Retinal pigment epithelial cell (primary cell): ENCODE data around the gene ARHGAP10.
A peak's percentile ranks its signal among the peaks of the same experiment; 100 is the strongest.

Source experiments
- DNase-seq: peaks from one replicate; pipeline ENCODE4 v3.0.0-alpha.2; 2010; ENCODE audit warnings: low read depth
- H3K4me3 ChIP-seq: 2 replicates; pipeline ENCODE4 v1.5.1; 2011; ENCODE audit warnings: mild to moderate bottlenecking, low read length, control low read depth, moderate library complexity
- TF ChIP-seq, protein P1 (sequence below): conservative IDR thresholded peaks from 2 replicates; pipeline ENCODE4 v1.5.1; 2011; ENCODE audit warnings: low read depth, low read length, control low read depth, inconsistent platforms

Gene ARHGAP10

DNA sequence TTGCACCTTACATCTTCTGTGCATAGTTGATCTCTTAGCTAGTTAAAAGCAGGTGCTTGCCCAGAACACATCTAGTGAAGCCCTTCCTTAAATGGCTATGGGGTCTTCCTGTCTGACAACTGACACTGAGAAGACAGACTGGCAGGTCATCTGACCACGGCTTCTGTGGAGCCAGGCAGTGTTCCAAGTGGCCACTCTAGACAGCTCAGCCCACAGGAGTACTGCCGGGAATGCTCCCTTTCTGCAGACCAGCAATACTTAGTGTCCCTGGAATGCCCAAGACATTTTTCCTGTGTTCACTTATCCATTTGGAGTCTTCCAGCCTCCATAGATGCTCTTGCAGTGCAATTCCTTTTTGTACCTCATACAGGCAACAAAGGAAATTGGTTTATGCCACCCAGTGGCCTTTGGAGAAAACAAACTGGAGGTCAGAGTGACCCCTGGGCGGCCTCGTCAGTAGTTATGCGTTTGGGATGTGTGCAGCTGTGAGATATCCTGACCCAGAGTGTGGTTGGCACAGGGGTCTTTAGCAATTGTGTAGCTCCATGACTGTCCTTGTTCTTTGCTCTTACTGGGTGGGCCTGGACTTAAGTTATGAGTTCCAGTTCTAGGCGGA lies 335.5 kb downstream of the ARHGAP10 start:
- H3K4me3 ChIP-seq, result no peak overlapping the region
- TF ChIP-seq, protein P1, sequence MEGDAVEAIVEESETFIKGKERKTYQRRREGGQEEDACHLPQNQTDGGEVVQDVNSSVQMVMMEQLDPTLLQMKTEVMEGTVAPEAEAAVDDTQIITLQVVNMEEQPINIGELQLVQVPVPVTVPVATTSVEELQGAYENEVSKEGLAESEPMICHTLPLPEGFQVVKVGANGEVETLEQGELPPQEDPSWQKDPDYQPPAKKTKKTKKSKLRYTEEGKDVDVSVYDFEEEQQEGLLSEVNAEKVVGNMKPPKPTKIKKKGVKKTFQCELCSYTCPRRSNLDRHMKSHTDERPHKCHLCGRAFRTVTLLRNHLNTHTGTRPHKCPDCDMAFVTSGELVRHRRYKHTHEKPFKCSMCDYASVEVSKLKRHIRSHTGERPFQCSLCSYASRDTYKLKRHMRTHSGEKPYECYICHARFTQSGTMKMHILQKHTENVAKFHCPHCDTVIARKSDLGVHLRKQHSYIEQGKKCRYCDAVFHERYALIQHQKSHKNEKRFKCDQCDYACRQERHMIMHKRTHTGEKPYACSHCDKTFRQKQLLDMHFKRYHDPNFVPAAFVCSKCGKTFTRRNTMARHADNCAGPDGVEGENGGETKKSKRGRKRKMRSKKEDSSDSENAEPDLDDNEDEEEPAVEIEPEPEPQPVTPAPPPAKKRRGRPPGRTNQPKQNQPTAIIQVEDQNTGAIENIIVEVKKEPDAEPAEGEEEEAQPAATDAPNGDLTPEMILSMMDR, result no peak
- DNase-seq, result no peak

DNA sequence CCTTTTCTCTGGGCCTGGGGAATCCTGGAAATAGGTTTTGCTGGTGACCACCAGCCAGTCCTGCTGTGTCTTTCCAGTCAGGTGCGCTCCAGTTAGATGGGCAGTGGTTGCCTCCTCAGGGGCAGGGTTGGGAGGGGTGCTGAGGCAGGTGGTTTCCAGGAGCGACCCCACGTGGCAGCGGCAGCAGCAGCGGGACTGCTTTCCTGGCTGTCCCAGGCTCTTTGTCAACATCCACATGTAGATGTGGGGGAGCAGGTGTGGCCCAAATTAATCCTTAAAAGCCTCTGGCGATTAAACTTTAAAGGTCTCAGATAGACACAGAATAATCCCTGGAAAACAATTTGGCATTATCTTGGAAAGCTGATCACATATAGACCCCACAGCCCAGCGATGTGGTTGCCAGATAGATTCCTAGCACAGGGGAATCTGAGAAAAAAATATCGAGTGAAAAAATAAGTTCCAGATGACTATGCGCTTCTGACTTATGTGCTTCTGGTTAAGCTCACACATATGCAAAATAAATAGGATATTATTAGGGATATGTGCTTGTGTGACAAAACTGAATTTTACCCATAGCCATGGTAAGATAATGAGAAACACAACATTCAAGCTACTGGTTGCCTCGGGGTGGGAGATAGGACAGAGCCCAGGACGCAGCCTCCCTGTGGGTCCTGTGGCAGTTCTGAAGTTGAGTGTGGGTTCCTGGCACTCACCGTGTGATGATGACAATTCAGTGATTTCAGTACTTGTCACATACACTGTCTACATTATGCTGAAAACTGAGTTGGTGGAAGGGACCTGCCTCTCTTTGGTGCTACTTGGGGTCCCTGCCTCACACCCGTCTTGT lies 336.4 kb downstream of the ARHGAP10 start:
- TF ChIP-seq, protein P1, result peak; percentile 10
- H3K4me3 ChIP-seq, result no peak overlapping the region
- no peak for DNase-seq

DNA sequence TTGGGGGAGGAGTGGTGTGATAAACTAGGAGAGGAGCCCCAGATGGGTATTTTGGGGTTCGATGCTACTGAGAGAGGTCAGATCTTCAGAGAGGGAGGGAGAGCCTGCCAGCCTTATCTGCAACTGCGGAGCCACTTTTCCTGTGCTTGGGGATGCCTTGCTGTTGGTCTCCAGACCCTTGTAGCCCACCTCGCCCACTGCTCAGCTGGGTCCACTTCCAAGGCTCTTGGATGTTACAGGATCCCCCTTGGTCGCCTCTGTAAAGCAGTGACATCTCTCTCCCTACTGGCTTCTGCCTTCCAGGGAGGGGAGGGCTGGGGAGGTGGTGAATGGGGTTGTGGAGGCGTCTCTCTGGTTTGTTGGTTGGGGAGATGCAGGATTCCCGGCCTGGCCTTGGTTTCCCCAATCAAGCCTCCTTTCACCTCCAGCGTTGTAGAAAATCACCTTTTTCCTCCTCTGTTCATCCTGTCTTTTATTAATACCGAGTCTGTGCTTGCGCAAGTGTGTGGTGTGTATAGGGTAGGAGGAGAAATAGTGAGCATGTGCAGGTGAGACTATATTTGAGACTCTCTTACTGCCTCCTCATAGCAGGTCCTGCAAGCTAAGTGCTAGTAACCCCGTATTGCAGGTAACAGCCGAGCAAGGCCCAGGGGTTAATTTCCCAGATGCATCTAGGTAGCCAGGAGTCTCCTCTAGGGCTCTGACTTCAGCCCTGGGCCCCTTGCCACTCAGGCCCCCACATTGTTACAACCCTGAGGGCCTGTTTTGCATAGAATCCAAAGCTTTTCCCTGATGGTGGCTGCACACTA lies 337.4 kb downstream of the ARHGAP10 start:
- no peak overlapping the region for H3K4me3 ChIP-seq
- TF ChIP-seq, protein P1, result no peak
- DNase-seq, result no peak

DNA sequence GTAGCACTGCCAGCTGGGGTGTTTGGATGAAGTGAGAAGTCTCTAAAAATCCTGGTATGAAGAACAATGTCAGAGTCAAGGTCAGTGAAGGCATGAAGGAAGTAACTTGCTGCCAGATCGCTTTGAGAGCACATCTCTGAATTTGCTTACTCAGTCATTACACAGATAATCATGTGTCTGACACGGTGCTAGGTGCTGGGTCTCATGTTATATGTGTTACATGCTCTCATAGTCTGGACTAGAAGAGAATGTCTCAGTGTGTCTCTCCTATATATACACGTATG lies 337.9 kb downstream of the ARHGAP10 start:
- TF ChIP-seq, protein P1, result no peak
- H3K4me3 ChIP-seq, result no peak overlapping the region
- no peak for DNase-seq

DNA sequence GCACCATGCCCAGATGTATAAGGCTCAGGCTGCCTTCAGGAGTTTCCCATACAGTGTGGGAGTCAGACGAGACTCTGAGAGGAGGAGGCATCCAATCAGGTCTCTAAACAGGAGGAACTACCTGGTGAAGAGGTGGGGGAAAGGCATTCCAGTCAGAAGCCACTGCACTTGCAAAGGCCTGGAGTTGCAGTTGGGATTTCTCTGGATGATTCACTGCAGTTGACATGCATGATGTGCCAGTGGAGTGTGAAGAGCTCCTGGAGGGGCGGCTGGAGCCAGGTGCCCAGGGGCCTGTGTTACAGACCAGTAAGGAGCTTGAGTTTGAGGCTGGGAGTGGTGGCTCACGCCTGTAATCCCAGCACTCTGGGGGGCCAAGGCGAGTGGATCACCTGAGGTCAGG lies 339.1 kb downstream of the ARHGAP10 start:
- DNase-seq, result no peak
- no peak overlapping the region for H3K4me3 ChIP-seq
- TF ChIP-seq, protein P1, result no peak

DNA sequence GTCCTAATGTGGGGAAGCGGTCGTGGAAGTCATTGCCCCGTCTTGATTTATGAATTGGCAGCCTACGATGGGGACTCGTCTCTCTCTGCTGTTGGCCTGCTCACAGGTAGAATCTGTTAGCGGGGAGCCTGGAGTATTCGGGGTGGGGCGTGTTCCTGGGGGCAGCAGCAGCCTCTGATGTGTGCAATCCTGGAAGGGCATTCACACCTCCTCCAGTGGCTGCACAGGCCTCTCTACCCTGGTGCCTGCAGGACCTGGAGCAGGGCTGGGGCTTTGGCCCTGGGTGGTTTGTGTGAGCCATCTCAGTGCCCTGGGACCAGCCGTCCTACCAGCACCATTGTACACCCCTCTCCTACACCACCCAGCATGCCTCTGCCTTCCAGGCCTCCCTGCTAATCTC lies 340.9 kb downstream of the ARHGAP10 start:
- H3K4me3 ChIP-seq, result no peak overlapping the region
- no peak for DNase-seq
- TF ChIP-seq, protein P1, result no peak
